Glutamatergic neuron (in vitro differentiated cells): Measurements from ENCODE around the gene ITCH. TPM values are rescaled to one million over a fixed set of nuclear protein-coding genes. Genes with fewer than 3 reads are reported as not detected.
A peak's percentile ranks its signal among the peaks of the same experiment; 100 is the strongest.
"Not testable (repeated sequence)": the region's sequence is repeated elsewhere in the genome, so short reads cannot be mapped to it uniquely, and the experiment has no call there.

ENCODE experiments used
- DNase-seq: peaks from one replicate; pipeline ENCODE4 v3.0.0; 2022
- H3K27ac Mint-ChIP-seq: one replicate; pipeline ENCODE4 v1.8.0; 2020; ENCODE audit warnings: mild to moderate bottlenecking, mixed read lengths, inconsistent platforms; ENCODE audit not compliant: unreplicated experiment
- H3K27me3 Mint-ChIP-seq: one replicate; pipeline ENCODE4 v1.8.0; 2020; ENCODE audit warnings: mild to moderate bottlenecking, moderate library complexity, mixed read lengths, inconsistent platforms; ENCODE audit not compliant: unreplicated experiment
- H3K36me3 Mint-ChIP-seq: one replicate; pipeline ENCODE4 v1.8.0; 2020; ENCODE audit warnings: mild to moderate bottlenecking, mixed read lengths, inconsistent platforms; ENCODE audit not compliant: unreplicated experiment
- H3K4me1 Mint-ChIP-seq: one replicate; pipeline ENCODE4 v1.8.0; 2020; ENCODE audit warnings: mild to moderate bottlenecking, low read depth, mixed read lengths, inconsistent platforms; ENCODE audit not compliant: unreplicated experiment
- H3K4me3 Mint-ChIP-seq: one replicate; pipeline ENCODE4 v1.8.0; 2020; ENCODE audit warnings: mild to moderate bottlenecking, mixed read lengths, inconsistent platforms; ENCODE audit not compliant: unreplicated experiment
- H3K9me3 Mint-ChIP-seq: one replicate; pipeline ENCODE4 v1.8.0; 2020; ENCODE audit warnings: mild to moderate bottlenecking, moderate library complexity, mixed read lengths, inconsistent platforms; ENCODE audit not compliant: unreplicated experiment
- CTCF ChIP-seq: fragments of 200-600 bp; sonication (generic); IDR thresholded peaks from one replicate; pipeline ENCODE4 v1.5.0; 2021; ENCODE audit not compliant: partially characterized antibody, unreplicated experiment
- total RNA-seq: library from RNA; stranded (reverse); fragmentation: NEBNext Ultra II Directional; extraction: Animal tissue kit (Norgen Biotek cat#: 25700); gene quantifications from one replicate; pipeline ENCODE4 v1.2.1, GENCODE V29; 2021; ENCODE audit not compliant: unreplicated experiment

ITCH gene
- total RNA-seq, 1 donor from 2014 or later, result 59.4 TPM

DNA sequence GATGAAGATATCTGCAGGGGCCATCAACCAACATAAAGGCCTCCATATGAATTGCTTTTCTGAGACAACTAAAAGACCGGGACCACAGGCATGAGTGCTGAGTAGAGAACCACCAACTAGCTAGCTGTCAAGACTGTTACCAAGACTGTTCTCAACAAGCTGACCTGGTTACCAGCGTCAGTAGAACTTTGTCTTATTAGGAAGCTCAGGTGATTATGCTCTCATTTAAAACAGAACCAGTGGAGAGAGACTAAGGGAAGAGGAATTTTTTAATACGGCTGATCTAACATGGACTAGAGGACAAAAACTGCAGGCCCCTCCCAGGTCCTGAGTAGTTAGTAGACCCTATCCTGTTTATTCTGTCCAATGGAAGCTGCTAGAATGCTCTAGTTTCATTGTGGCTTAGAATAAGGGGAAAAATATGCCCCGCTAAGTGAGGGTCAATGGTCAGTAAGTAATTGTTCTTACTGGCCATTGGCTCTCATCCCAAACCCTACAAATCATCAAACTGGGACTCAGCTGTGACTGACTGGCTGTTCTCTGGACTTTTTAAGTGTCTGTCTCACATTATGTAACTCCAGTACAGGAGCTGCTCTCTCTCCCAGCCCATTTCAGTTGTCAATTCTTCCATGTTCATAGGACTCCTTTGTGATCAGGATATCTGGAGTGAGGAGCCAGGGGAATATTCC lies 149.3 kb downstream of the ITCH start:
- no peak for TF ChIP-seq CTCF
- DNase-seq, result no peak
- no peaks in the 10 kb centered on the region for H3K36me3 Mint-ChIP-seq
- peaks cover 14% of the 10 kb centered on the region for H3K9me3 Mint-ChIP-seq
- peaks cover 11% of the 10 kb centered on the region for H3K4me1 Mint-ChIP-seq
- no peak overlapping the region for H3K27ac Mint-ChIP-seq
- H3K27me3 Mint-ChIP-seq, result peaks cover 7% of the 10 kb centered on the region
- no peak overlapping the region for H3K4me3 Mint-ChIP-seq

- Mint-ChIP-seq H3K36me3 (no peaks in the 10 kb centered on the region), H3K27ac (no peak overlapping the region), H3K4me1 (peaks cover 11% of the 10 kb centered on the region), H3K4me3 (no peak overlapping the region), H3K27me3 (peaks cover 7% of the 10 kb centered on the region), H3K9me3 (peaks cover 15% of the 10 kb centered on the region)
- DNase-seq, result no peak
- TF ChIP-seq CTCF, result no peak
Observed at GRCh38 chr20:34512955-34513419, 149.9 kb downstream of the ITCH start.

DNA sequence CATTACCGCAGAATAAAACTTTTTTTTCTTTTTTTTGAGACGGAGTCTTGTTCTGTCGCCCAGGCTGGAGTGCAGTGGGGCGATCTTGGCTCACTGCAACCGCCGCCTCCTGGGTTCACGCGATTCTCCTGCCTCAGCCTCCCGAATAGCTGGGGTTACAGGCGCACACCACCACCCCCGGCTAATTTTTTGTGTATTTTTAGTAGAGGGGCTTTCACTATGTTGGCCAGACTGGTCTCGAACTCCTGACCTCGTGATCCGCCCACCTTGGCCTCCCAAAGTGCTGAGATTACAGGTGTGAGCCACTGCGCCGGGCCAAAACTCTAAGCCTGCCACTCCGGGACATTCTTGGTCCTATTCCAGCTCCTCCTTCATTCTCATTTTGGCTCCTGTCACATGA lies 151.0 kb downstream of the ITCH start:
- peaks cover 11% of the 10 kb centered on the region for H3K4me1 Mint-ChIP-seq

DNA sequence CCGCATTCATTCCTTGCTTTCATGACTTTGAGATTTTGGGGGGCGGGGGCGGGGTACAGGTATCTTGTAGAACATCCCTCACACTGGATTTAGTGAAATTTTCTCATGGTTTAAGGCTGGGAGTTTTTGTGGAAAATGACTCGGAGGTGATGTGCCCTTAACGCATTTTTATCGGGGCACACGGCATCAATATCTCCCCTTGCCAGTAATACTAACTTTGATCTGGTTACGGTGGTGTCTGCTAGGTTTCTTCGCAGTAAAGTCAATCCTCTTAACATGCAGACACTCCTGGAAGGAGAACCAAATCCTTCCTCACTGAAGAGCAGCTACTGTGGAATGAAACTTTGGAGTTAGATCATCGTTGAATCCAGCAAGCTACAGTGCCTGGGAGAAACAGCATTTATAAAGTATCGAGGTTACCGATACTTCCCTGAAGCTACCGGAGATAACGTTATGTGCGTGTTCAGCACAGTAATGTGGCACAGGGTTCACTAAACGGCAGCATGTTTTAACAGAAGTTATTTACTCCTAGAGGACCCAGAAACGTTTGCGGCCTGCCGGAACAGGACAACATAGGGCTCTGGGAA lies 151.9 kb downstream of the ITCH start:
- peak overlapping the region; percentile 98 for H3K4me3 Mint-ChIP-seq
- H3K36me3 Mint-ChIP-seq, result no peaks in the 10 kb centered on the region
- H3K9me3 Mint-ChIP-seq, result peaks cover 14% of the 10 kb centered on the region
- peaks cover 11% of the 10 kb centered on the region for H3K4me1 Mint-ChIP-seq
- peaks cover 7% of the 10 kb centered on the region for H3K27me3 Mint-ChIP-seq
- peak overlapping the region; percentile 98 for H3K27ac Mint-ChIP-seq
- no peak for TF ChIP-seq CTCF
- no peak for DNase-seq

More for the DNA sequence above, 151.0 kb downstream of the ITCH start:
- H3K4me3 Mint-ChIP-seq, result peak overlapping the region; percentile 98
- peak overlapping the region; percentile 73 for H3K27ac Mint-ChIP-seq
- DNase-seq, H3K36me3 Mint-ChIP-seq, H3K27me3 Mint-ChIP-seq: not testable (repeated sequence)
- peaks cover 14% of the 10 kb centered on the region for H3K9me3 Mint-ChIP-seq

- Mint-ChIP-seq H3K27ac (peak overlapping the region; percentile 98), H3K9me3 (peaks cover 14% of the 10 kb centered on the region), H3K4me3 (peak overlapping the region; percentile 98), H3K4me1 (peaks cover 11% of the 10 kb centered on the region), H3K27me3 (peaks cover 7% of the 10 kb centered on the region), H3K36me3 (no peaks in the 10 kb centered on the region)
- peak; percentile 77 for DNase-seq
- no peak for TF ChIP-seq CTCF
Observed at GRCh38 chr20:34515484-34516246, 152.6 kb downstream of the ITCH start.
